GM19372 (cell line): ENCODE results near the gene RTKN.

Experiments used
- ATAC-seq: cut with Tn5 transposase; IDR thresholded peaks from one replicate; pipeline ENCODE4 v1.9.1; 2021; ENCODE audit warnings: mild to moderate bottlenecking, low read depth, moderate library complexity; ENCODE audit not compliant: unreplicated experiment

RTKN gene

DNA sequence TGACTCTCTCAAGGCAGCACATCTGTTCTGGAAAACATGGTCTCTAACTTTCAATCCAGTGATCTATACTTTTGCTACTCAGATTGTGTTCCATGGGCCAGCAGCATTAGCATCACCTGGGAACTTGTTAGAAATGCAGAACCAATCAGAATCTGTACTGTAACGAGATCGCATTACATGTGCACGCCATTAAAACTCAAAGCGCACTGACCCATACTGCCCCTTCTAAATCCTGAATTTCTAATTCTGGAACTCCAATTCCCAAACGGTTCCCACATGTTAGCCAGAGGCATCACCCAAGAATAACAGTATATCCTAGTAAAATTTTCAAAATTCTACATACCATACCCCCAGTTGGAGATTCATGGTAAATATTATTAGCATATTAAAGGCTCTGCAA lies 51.1 kb downstream of the RTKN start:
- ATAC-seq, result no peak

DNA sequence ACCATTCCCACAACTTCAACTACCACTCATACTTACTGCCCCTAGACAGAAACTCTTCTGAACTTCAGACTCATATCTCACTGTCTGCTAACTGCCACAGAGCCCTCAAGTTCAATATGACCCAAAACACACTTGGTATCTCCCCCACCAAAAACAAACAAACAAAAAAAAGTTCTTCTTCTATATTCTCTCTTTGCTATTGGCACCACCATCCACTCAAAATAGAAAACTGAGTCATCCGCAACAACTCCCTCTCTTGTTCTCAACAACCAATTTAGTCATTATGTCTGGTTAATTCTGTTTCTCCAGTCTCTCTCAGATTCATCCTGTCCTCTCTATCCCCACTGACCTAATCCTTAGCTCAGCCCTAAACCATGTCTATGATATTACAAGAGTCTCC lies 54.4 kb downstream of the RTKN start:
- no peak for ATAC-seq

DNA sequence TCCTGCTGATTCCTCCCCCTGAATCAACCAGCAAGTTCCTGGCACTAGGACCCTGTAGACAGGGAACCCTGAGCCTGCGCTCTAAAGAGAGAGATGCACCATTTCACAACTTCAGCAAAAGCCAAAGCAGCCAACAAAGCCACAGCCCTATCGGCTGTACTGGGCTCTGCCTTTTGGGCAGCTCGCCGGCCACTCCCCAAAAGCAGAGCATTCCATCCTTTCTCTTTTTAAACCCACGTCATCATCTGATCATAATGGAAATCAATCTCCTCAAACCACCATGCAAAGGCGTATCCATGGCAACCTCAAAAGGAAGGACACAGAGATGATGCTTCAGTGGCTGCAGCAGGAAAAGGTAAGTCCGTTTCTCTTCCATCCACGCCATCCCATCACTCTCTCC lies 56.3 kb downstream of the RTKN start:
- ATAC-seq, result no peak

DNA sequence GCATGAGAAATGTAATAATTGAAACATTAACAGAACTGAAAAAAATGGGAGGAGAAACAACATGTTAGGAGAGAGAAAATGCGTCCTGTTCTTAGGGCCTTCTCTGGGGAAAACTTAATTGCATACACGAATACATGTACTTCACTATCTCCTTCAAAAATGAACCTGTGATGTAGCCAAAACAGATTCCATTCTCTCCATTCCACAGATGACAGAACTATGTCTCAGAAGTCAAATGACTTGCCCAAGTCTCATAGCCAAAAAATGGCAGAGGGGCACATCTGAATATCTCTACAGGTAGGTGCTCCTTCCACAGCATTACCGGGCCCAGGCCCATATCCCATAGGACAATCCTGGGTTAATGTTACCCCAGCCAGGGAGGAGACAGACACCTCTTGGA lies 57.7 kb downstream of the RTKN start:
- no peak for ATAC-seq

DNA sequence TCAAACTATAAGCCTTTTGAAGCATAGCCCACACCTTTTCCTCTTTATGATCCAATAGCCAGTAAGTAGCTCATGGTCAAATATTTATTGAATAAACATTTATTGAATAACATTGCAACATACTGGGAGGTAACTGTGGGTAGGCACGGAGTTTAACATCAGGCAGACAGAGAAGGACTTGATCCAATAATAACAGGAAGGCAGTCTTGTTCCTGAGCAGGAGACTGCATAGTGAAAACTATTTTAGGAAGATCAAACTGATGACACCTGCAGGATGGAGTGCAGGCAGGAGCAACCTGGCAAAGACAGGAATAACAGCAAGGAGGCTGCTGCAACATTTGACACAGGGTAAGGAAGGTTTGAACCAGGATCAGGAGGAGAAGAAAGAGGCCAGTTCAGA lies 58.5 kb downstream of the RTKN start:
- ATAC-seq, result no peak

DNA sequence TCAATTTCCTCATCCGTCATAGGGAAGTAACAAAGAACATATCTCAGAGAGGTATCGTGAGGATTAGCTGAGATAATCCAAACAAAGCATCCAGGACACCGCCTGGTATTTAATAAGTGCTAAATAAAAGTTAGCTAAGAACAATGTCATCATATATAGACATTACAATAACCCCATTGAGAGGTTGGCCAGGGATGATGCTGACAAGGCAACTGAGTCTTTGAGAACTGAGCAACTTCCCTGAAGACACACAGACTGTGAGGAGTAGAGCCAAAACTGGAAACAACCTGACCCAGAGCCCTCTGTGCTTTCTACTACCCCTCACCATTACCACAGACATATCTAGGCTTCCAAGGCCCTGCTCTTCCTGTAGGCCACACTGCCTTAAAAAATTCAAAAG lies 60.0 kb downstream of the RTKN start:
- no peak for ATAC-seq

DNA sequence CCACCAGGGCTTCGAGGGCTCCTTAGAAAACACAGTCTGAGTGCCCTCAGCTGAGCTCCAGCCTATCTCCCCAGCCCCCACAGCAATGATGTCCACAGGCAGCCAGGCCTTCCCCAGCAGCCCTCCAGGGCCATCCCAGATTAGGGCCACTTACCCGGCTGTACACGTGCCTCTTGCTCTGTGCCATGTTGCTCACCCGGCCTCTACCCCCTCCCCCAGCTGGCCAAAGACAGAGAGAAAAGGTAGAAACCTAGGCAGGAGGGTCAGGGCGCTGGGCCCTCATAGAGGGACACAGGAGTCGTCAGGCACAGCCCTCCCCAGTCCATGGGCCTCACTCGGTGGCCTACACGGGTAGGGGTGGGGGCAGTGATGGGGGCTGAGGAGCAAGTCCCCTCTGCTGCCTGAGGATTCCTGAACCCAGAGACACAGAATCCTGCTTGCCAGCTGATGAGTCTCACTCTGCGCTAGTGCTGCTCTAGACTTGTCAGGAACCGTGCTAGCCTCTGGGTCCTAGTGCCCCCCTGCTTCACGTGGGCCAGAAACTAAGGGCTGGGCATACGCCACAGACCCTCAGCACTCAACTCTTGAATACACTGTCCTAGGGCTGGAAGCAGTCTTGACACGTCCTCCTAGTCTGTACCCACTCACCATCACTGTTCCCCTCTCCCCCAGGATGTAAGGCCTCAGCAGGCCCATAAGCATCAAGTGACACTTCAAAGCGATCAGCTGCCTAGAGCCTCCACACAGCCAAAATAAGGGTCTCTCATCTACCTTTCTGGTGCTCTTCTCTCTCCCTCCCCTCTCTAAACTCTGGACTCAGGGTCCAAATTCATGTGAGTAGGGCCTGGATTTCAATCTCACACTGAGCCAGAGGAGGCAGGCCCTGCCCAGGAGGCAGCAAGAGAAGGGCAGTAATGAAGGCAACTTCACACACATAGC lies 61.6 kb downstream of the RTKN start, which contains the start of gene DCTN1:
Gene DCTN1, minus strand, starts transcription at position 461 of the 939 bp plus-strand sequence. Its CDS starts 274 bp downstream, at position 187.
- no peak for ATAC-seq

DNA sequence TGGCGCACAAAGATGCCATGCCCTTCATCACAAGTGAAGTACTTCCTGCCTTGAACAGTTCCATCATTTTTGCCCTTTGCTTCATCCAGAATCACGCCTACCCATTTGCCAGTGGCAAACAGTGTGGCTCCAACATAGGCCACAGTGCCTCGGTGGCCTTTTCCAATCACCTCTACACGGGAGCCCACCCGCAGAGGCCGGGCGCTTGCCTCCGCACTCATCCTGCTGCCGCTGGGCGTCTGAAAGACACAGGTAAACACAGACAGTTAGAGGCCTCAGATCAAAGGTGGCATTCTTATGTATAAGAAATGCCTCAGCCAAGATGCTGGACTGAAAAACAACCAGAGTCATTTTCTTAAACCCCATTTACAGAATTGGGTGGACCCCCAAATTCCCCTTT lies 63.7 kb downstream of the RTKN start:
- ATAC-seq, result no peak

DNA sequence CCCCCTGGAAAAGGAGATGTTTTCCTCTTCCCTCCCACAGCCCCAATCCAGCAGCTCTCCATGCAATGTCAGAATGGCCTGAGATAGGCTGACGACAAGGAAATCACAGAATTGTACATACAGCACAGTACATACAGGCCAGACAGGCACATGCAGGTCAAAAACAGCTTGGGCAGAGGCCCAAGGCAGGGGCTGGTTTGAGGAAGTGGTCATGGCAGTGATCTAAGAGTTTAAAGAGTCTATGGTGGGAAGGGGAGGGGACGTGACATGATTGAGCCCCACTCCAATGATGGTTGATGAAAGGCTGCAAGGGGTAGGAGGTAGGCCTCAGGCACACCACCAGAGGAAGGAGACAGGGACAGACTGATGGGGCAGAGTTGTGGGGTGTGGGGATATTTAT lies 65.9 kb downstream of the RTKN start:
- ATAC-seq, result no peak
